ENCODE measurements around the gene KRT16. TPM values are rescaled to one million over a fixed set of nuclear protein-coding genes. Genes with fewer than 3 reads are reported as not detected.

KRT16 gene
- total RNA-seq, 4 donors from 2014 or later: 1.3 to 2.0 TPM; not detected in 2

DNA sequence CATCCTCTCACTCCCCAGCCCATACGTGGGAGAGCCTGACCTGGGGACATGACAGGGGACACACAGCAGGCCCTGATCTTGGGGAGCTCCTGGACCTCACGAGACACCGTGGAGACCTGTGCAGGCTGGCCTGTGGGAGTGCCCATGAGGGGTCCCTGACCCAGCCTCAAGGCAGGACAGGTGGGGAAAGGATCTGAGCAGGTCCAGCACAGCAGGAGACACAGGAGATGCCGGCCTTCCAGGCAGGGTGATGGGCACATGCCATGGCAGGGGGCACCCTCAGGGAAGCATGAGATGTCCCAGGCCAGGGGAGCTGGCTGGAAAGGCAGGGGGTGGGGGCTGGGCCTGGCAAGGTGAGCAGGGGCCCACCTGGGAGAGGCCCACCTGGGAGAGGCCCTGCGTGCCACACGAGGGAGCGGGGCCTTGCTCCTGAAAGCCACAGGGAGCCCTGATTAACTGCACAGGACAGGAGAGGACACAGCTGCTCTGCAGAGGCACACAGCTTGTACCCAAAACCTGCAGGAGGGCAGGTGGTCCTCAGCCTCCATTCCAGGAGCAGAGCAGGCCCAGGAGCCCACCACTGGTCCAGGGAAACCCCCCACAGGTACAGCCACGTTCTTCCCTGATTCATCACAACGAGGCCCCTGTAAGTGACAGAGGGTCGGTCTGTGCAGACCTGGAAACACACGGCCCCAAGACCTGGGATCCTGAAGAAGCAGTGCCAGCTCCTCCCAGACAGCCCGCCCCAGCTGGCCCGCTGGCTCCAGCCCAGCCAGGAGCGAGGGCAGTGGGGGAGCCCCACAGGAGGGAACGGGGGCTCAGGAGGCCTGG lies 38.4 kb upstream of the KRT16 start:
- 37 to 97% methylated on average over 5 of the region's 15 CpGs for WGBS, 2 donors
- intact Hi-C loops (cut with DNase I): no loop called here
- DNase-seq: no peak
- Histone ChIP-seq H3K27me3 (no peaks in the 10 kb centered on the region), H3K4me1 (peaks cover 48 to 62% of the 10 kb centered on the region in 2 donors), H3K4me3 (replicated peaks in 1 of 3) (no peak overlapping the region), H3K9me3 (no peaks in the 10 kb centered on the region), H3K36me3 (no peaks in the 10 kb centered on the region), H3K27ac (peak overlapping the region; percentile 89 to 94 (median 92))
- TF ChIP-seq, protein P1, sequence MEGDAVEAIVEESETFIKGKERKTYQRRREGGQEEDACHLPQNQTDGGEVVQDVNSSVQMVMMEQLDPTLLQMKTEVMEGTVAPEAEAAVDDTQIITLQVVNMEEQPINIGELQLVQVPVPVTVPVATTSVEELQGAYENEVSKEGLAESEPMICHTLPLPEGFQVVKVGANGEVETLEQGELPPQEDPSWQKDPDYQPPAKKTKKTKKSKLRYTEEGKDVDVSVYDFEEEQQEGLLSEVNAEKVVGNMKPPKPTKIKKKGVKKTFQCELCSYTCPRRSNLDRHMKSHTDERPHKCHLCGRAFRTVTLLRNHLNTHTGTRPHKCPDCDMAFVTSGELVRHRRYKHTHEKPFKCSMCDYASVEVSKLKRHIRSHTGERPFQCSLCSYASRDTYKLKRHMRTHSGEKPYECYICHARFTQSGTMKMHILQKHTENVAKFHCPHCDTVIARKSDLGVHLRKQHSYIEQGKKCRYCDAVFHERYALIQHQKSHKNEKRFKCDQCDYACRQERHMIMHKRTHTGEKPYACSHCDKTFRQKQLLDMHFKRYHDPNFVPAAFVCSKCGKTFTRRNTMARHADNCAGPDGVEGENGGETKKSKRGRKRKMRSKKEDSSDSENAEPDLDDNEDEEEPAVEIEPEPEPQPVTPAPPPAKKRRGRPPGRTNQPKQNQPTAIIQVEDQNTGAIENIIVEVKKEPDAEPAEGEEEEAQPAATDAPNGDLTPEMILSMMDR (IDR thresholded peaks at IDR 0.05): no peak
- TF ChIP-seq POLR2A (IDR thresholded peaks at IDR 0.05): no peak

DNA sequence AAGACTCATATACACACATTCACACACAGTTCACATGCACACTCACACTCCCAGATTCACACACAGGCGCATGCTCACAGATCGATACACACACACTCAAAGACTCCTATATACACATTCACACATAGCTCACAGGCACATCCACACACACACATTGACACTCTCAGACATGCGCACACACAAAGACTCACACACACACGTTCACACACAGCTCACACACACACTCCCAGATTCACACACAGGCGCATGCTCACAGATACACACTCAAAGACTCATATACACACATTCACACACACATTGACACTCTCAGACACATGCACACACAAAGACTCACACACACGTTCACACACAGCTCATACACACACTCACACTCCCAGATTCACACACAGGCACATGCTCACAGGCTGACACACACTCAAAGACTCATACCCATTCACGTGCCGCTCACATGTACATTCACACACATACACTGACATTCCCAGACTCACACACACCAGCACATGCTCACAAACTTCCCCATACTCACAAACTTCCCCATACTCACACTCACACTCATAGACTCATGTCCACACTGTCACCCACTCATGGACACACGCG lies 37.5 kb upstream of the KRT16 start:
- peaks cover 40 to 52% of the 10 kb centered on the region in 2 donors for H3K4me1 ChIP-seq
- intact Hi-C loops (cut with DNase I): loop anchor here (5.0 kb wide), 2 partner anchors 103 to 743 kb away; no protein-coding TSS in a partner anchor

DNA sequence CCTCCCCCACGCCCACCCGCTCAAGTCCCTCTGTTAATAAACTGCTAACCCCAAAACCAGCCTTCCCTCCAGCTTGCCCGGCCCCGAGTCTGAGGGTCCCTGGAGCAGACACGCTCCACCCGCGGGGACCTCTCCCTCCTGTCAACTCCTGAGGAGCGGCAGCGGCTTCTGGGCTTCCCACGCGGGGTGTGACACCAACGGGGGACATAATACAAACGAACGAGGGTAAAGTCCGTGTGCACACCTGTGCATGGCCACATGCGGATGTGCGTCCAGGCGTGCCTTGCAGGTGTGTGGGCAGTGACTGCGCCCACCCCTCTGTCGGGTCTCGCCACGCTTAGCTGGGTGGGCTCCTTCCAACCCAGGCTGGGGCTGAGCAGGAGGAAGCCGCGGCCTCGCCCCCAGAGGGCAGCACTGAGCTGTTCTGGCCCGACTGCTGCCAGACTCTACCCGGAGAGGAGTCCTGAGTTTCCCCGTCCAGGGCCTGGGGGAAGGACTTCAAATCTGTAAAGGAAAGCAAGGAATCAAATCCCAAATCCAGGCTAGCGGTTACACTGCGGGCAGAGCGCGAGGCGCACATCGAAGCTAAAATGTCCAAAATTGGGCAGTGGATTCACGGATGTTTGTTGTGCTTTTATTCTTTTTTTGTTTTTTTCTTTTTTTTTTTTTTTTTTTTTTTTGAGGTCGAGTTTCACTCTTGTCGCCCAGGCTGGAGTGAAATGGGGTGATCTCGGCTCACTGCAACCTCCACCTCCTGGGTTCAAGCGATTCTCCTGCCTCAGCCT lies 36.0 kb upstream of the KRT16 start:
- Histone ChIP-seq H3K27ac (peak overlapping the region; percentile 24 to 64 (median 42)), H3K4me1 (peaks cover 26 to 38% of the 10 kb centered on the region in 2 donors), H3K36me3 (no peaks in the 10 kb centered on the region), H3K4me3 (replicated peaks in 1 of 3) (peak overlapping the region in 1 of 3 donors; percentile 12), H3K27me3 (no peaks in the 10 kb centered on the region), H3K9me3 (no peaks in the 10 kb centered on the region)
- peak; percentile 87 to 91 for DNase-seq
- WGBS, 2 donors: 6 to 8% methylated on average over 29 to 34 of the region's 39 CpGs
- TF ChIP-seq, protein P1 (IDR thresholded peaks at IDR 0.05): peak; percentile 81 to 97 (median 94)
- peak in 1 of 2 donors; percentile 8 for TF ChIP-seq POLR2A (IDR thresholded peaks at IDR 0.05)
- intact Hi-C loops (cut with DNase I): loop anchor here (5.0 kb wide), 2 partner anchors 101 to 741 kb away; no protein-coding TSS in a partner anchor

More for the DNA sequence above, 37.5 kb upstream of the KRT16 start:
- no peak overlapping the region for H3K4me3 ChIP-seq (replicated peaks in 1 of 3)
- no peaks in the 10 kb centered on the region for H3K9me3 ChIP-seq
- H3K27ac ChIP-seq: peak overlapping the region in 2 of 3 donors; percentile 89 to 92
- WGBS, 2 donors: 94 to 95% methylated on average over 10 of the region's 10 CpGs
- TF ChIP-seq POLR2A (IDR thresholded peaks at IDR 0.05): no peak
- TF ChIP-seq, protein P1 (IDR thresholded peaks at IDR 0.05): no peak
- DNase-seq: no peak
- H3K27me3 ChIP-seq: no peaks in the 10 kb centered on the region
- H3K36me3 ChIP-seq: no peaks in the 10 kb centered on the region

DNA sequence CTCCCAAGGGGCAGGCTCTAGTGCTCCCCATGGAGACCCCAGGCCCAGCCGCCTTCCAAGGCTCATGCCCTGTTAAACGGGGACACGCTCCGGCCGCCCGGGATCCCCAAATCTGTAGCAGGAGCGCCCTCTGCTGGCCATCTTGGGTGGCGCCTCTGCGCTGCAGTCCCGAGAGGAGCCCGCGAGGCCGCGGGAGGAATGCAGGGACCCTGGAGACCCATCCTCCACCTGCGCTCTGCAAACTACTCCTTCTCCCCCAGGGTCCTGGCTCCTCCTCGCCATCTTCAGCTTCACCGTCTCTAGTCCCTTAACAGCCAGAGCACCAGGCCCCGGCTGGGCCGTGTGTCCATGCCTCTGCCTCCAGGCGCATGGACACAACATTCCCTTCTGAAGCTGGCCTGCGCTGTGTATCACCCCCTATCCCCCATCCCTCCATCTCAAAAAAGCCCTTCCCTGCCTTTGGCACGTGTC lies 35.4 kb upstream of the KRT16 start:
- peak overlapping the region in 2 of 3 donors; percentile 42 to 64 for H3K27ac ChIP-seq
- peak overlapping the region in 1 of 3 donors; percentile 12 for H3K4me3 ChIP-seq (replicated peaks in 1 of 3)

More for the DNA sequence above, 35.4 kb upstream of the KRT16 start:
- no peaks in the 10 kb centered on the region for H3K9me3 ChIP-seq
- H3K27me3 ChIP-seq: no peaks in the 10 kb centered on the region
- TF ChIP-seq, protein P1 (IDR thresholded peaks at IDR 0.05): peak; percentile 77 to 97 (median 92)
- no peak for TF ChIP-seq POLR2A (IDR thresholded peaks at IDR 0.05)
- intact Hi-C loops (cut with DNase I): loop anchor here (5.0 kb wide), 2 partner anchors 101 to 741 kb away; no protein-coding TSS in a partner anchor
- WGBS, 2 donors: 2 to 5% methylated on average over 16 to 21 of the region's 22 CpGs
- peak; percentile 87 to 91 for DNase-seq
- no peaks in the 10 kb centered on the region for H3K36me3 ChIP-seq
- H3K4me1 ChIP-seq: peaks cover 22 to 35% of the 10 kb centered on the region in 2 donors
